ENCODE measurements around the gene HFE. TPM values are rescaled to one million over a fixed set of nuclear protein-coding genes. Genes with fewer than 3 reads are reported as not detected.
A peak's percentile ranks its signal among the peaks of the same experiment; 100 is the strongest.

HFE gene
- total and polyA plus RNA-seq, 2 of the 13 experiments (the other 11 are each of a cell fraction or from before 2014, with no cell fraction given) = 3.7 to 6.3 TPM

DNA sequence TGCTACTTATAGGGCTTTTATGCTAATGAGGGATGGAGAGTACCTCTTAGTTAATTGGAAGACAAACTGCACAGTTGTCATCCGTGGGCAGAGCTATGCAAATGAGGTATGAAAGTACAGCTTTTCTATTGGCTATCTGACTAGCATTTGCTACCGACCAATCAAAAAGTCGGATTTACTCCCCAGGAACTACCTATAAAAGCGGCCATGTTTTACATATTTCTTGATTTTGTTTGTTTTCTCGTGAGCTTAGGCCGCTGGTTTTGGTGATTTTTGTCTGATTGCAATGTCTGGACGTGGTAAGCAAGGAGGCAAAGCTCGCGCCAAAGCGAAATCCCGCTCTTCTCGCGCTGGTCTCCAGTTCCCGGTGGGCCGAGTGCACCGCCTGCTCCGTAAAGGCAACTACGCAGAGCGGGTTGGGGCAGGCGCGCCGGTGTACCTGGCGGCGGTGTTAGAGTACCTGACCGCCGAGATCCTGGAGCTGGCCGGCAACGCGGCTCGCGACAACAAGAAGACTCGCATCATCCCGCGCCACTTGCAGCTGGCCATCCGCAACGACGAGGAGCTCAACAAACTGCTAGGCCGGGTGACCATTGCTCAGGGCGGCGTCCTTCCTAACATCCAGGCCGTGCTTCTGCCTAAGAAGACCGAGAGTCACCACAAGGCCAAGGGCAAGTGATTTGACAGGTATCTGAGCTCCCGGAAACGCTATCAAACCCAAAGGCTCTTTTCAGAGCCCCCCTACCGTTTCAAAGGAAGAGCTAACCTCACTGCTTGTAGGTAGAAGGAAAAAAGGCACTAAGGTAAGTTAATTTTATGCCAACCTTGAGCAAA lies 36.9 kb downstream of the HFE start (continued):
- TF ChIP-seq ZNF552 (CRISPR knock-in tag; IDR thresholded peaks at IDR 0.05; ENCODE audit: borderline replicate concordance) (0 out of 2 replicates have a peak, but pooled peaks have one; percentile 71), ETV6 (CRISPR knock-in tag; conservative IDR thresholded peaks at IDR 0.05) (0 out of 2 replicates have a peak, but pooled peaks have one; percentile 79), MEF2D (CRISPR knock-in tag; IDR thresholded peaks at IDR 0.05) (peak; percentile 39; the same call in 1 of the 2 replicates), ZNF547 (CRISPR knock-in tag; IDR thresholded peaks at IDR 0.05) (peak; percentile 69), TBP (CRISPR knock-in tag; IDR thresholded peaks at IDR 0.05) (no peak), CEBPB (IDR thresholded peaks at IDR 0.05; ENCODE audit: borderline replicate concordance, low read depth, low read length) (no peak), CENPX (CRISPR knock-in tag; IDR thresholded peaks at IDR 0.05) (no peak), FLYWCH1 (CRISPR knock-in tag; IDR thresholded peaks at IDR 0.05) (no peak), SIX4 (CRISPR knock-in tag; IDR thresholded peaks at IDR 0.05) (no peak), CREM (IDR thresholded peaks at IDR 0.05) (0 out of 2 replicates have a peak, but pooled peaks have one; percentile 39), CREM (CRISPR knock-in tag; IDR thresholded peaks at IDR 0.05) (no peak), ZNF10 (CRISPR knock-in tag; IDR thresholded peaks at IDR 0.05; ENCODE audit: borderline replicate concordance, low read depth) (no peak), ZMYM3 (CRISPR knock-in tag; IDR thresholded peaks at IDR 0.05) (no peak), ZNF766 (CRISPR knock-in tag; IDR thresholded peaks at IDR 0.05; ENCODE audit: borderline replicate concordance) (peak; percentile 90), ZMYM2 (CRISPR knock-in tag; IDR thresholded peaks at IDR 0.05) (peak; percentile 61; the same call in 1 of the 2 replicates), ZNF720 (CRISPR knock-in tag; IDR thresholded peaks at IDR 0.05) (no peak), FOXC1 (CRISPR knock-in tag; IDR thresholded peaks at IDR 0.05; ENCODE audit: borderline replicate concordance) (peak; percentile 86; the same call in 1 of the 2 replicates), SP1 (IDR thresholded peaks at IDR 0.05) (no peak), SP1 (CRISPR knock-in tag; IDR thresholded peaks at IDR 0.05) (peak; percentile 33), HOXA7 (CRISPR knock-in tag; IDR thresholded peaks at IDR 0.05) (0 out of 2 replicates have a peak, but pooled peaks have one; percentile 66), SETDB1 (CRISPR knock-in tag; IDR thresholded peaks at IDR 0.05; ENCODE audit: borderline replicate concordance) (no peak)
- TF ChIP-seq, protein P1, sequence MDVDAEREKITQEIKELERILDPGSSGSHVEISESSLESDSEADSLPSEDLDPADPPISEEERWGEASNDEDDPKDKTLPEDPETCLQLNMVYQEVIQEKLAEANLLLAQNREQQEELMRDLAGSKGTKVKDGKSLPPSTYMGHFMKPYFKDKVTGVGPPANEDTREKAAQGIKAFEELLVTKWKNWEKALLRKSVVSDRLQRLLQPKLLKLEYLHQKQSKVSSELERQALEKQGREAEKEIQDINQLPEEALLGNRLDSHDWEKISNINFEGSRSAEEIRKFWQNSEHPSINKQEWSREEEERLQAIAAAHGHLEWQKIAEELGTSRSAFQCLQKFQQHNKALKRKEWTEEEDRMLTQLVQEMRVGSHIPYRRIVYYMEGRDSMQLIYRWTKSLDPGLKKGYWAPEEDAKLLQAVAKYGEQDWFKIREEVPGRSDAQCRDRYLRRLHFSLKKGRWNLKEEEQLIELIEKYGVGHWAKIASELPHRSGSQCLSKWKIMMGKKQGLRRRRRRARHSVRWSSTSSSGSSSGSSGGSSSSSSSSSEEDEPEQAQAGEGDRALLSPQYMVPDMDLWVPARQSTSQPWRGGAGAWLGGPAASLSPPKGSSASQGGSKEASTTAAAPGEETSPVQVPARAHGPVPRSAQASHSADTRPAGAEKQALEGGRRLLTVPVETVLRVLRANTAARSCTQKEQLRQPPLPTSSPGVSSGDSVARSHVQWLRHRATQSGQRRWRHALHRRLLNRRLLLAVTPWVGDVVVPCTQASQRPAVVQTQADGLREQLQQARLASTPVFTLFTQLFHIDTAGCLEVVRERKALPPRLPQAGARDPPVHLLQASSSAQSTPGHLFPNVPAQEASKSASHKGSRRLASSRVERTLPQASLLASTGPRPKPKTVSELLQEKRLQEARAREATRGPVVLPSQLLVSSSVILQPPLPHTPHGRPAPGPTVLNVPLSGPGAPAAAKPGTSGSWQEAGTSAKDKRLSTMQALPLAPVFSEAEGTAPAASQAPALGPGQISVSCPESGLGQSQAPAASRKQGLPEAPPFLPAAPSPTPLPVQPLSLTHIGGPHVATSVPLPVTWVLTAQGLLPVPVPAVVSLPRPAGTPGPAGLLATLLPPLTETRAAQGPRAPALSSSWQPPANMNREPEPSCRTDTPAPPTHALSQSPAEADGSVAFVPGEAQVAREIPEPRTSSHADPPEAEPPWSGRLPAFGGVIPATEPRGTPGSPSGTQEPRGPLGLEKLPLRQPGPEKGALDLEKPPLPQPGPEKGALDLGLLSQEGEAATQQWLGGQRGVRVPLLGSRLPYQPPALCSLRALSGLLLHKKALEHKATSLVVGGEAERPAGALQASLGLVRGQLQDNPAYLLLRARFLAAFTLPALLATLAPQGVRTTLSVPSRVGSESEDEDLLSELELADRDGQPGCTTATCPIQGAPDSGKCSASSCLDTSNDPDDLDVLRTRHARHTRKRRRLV (CRISPR knock-in tag; IDR thresholded peaks at IDR 0.05) = peak; percentile 89; the same call in 1 of the 2 replicates
- TF ChIP-seq, protein P2, sequence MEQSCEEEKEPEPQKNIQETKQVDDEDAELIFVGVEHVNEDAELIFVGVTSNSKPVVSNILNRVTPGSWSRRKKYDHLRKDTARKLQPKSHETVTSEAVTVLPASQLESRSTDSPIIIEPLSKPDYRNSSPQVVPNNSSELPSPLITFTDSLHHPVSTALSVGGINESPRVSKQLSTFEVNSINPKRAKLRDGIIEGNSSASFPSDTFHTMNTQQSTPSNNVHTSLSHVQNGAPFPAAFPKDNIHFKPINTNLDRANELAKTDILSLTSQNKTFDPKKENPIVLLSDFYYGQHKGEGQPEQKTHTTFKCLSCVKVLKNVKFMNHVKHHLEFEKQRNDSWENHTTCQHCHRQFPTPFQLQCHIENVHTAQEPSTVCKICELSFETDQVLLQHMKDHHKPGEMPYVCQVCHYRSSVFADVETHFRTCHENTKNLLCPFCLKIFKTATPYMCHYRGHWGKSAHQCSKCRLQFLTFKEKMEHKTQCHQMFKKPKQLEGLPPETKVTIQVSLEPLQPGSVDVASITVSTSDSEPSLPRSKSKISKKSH (CRISPR knock-in tag; IDR thresholded peaks at IDR 0.05; ENCODE audit: borderline replicate concordance) = 0 out of 2 replicates have a peak, but pooled peaks have one; percentile 60
